GM23338 (cell line): Measurements from ENCODE around the gene NR1H3. TPM values are rescaled to one million over a fixed set of nuclear protein-coding genes. Genes with fewer than 3 reads are reported as not detected.

Source experiments
- ATAC-seq: fragments of 200-7000 bp; cut with Tn5 transposase; 3 replicates; pipeline ENCODE4 v1.9.1; 2020
- DNase-seq: peaks from one replicate; pipeline ENCODE4 v3.0.0-alpha.2; 2015; ENCODE audit warnings: low spot score
- H2AFZ ChIP-seq: fragments of 200-600 bp; sonication (generic); 2 replicates; pipeline ENCODE4 v1.8.0; 2016; ENCODE audit warnings: antibody characterized with exemption, mild to moderate bottlenecking, moderate library complexity
- H3F3A ChIP-seq: fragments of 200-600 bp; sonication (generic); replicated peaks from 2 replicates; pipeline ENCODE4 v1.8.0; 2017; ENCODE audit warnings: antibody characterized with exemption, mixed run types, low read depth
- H3K27ac ChIP-seq: fragments of 200-600 bp; sonication (generic); 2 replicates; pipeline ENCODE4 v1.6.1; 2016; ENCODE audit warnings: low read depth
- H3K27me3 ChIP-seq: fragments of 200-600 bp; sonication (generic); 2 replicates; pipeline ENCODE4 v1.8.0; 2016; ENCODE audit warnings: mild to moderate bottlenecking, mixed run types, moderate library complexity; ENCODE audit not compliant: insufficient read depth
- H3K36me3 ChIP-seq: fragments of 200-600 bp; sonication (generic); 2 replicates; pipeline ENCODE4 v1.8.0; 2016; ENCODE audit warnings: mild to moderate bottlenecking; ENCODE audit not compliant: insufficient read depth
- H3K4me1 ChIP-seq: fragments of 200-600 bp; sonication (generic); 2 replicates; pipeline ENCODE4 v1.8.0; 2016; ENCODE audit warnings: mild to moderate bottlenecking, moderate library complexity; ENCODE audit not compliant: insufficient read depth
- H3K4me2 ChIP-seq: fragments of 200-600 bp; sonication (generic); 2 replicates; pipeline ENCODE4 v1.7.1; 2017; ENCODE audit warnings: mixed run types
- H3K4me3 ChIP-seq: fragments of 200-600 bp; sonication (generic); 2 replicates; pipeline ENCODE4 v1.6.1; 2016; ENCODE audit warnings: mixed run types
- H3K79me2 ChIP-seq: fragments of 200-600 bp; sonication (generic); replicated peaks from 2 replicates; pipeline ENCODE4 v1.8.0; 2017; ENCODE audit warnings: mild to moderate bottlenecking; ENCODE audit not compliant: insufficient read depth
- H3K9me2 ChIP-seq: fragments of 200-600 bp; sonication (generic); 2 replicates; pipeline ENCODE4 v1.8.0; 2017; ENCODE audit not compliant: insufficient read depth
- H4K20me1 ChIP-seq: fragments of 200-600 bp; sonication (generic); replicated peaks from 2 replicates; pipeline ENCODE4 v1.8.0; 2017; ENCODE audit warnings: mild to moderate bottlenecking; ENCODE audit not compliant: insufficient read depth
- H3K27ac Mint-ChIP-seq: 2 replicates; pipeline ENCODE4 v1.8.0; 2020; ENCODE audit warnings: inconsistent platforms, mild to moderate bottlenecking, moderate library complexity, mixed read lengths
- H3K27me3 Mint-ChIP-seq: 3 replicates; pipeline ENCODE4 v1.8.0; 2022; ENCODE audit warnings: low read depth, mild to moderate bottlenecking, moderate library complexity, mixed read lengths, inconsistent platforms; ENCODE audit not compliant: insufficient read depth, poor library complexity
- H3K36me3 Mint-ChIP-seq: 3 replicates; pipeline ENCODE4 v1.8.0; 2021; ENCODE audit warnings: low read depth, mild to moderate bottlenecking, inconsistent platforms, moderate library complexity, mixed read lengths
- H3K4me1 Mint-ChIP-seq: 3 replicates; pipeline ENCODE4 v1.8.0; 2020; ENCODE audit warnings: mild to moderate bottlenecking, inconsistent platforms, mixed read lengths
- H3K4me3 Mint-ChIP-seq: 3 replicates; pipeline ENCODE4 v1.8.0; 2021; ENCODE audit warnings: moderate library complexity, mild to moderate bottlenecking, inconsistent platforms, mixed read lengths
- H3K9me3 Mint-ChIP-seq: 3 replicates; pipeline ENCODE4 v1.8.0; 2020; ENCODE audit warnings: moderate library complexity, mild to moderate bottlenecking, inconsistent platforms, mixed read lengths
- CREB1 ChIP-seq: fragments of 250-450 bp; sonication (Bioruptor Pico); IDR thresholded peaks from 2 replicates; pipeline ENCODE4 v1.5.0; 2020; ENCODE audit warnings: low read depth, mild to moderate bottlenecking, moderate library complexity
- CTCF ChIP-seq, 2 experiments: fragments of 200-600 bp in 1 of 2; sonication (generic) in 1 of 2; conservative IDR thresholded peaks; 2 replicates each; pipeline versions ENCODE4 v1.5.1 to v1.6.1; 2016 to 2017; ENCODE audit warnings: antibody characterized with exemption in 2 of 2, low read depth in 2 of 2, mild to moderate bottlenecking in 2 of 2, moderate library complexity in 1 of 2
- EZH2 ChIP-seq: fragments of 200-600 bp; sonication (generic); IDR thresholded peaks from one replicate; pipeline ENCODE4 v1.8.0; 2017; ENCODE audit warnings: antibody characterized with exemption, mild to moderate bottlenecking, low read depth; ENCODE audit not compliant: unreplicated experiment
- EZH2phosphoT487 ChIP-seq: fragments of 200-600 bp; sonication (generic); IDR thresholded peaks from one replicate; pipeline ENCODE4 v1.8.1; 2018; ENCODE audit warnings: antibody characterized with exemption; ENCODE audit not compliant: unreplicated experiment
- JUNB ChIP-seq: IDR thresholded peaks from one replicate; pipeline ENCODE4 v1.6.1; 2016; ENCODE audit warnings: antibody characterized with exemption; ENCODE audit not compliant: unreplicated experiment
- NANOG ChIP-seq: IDR thresholded peaks from 2 replicates; pipeline ENCODE4 v1.6.1; 2016; ENCODE audit warnings: antibody characterized with exemption, borderline replicate concordance
- REST ChIP-seq: IDR thresholded peaks from one replicate; pipeline ENCODE4 v1.6.1; 2018; ENCODE audit warnings: antibody characterized with exemption; ENCODE audit not compliant: unreplicated experiment
- STAT1 ChIP-seq: IDR thresholded peaks from one replicate; pipeline ENCODE4 v1.6.1; 2016; ENCODE audit warnings: antibody characterized with exemption; ENCODE audit not compliant: unreplicated experiment
- ZNF114 ChIP-seq: fragments of 250-450 bp; sonication (Bioruptor Pico); IDR thresholded peaks from 2 replicates; pipeline ENCODE4 v1.5.0; 2020; ENCODE audit warnings: mild to moderate bottlenecking, moderate library complexity
- ZNF331 ChIP-seq: fragments of 250-450 bp; sonication (Bioruptor Pico); IDR thresholded peaks from 2 replicates; pipeline ENCODE4 v1.5.0; 2020; ENCODE audit warnings: low read depth, mild to moderate bottlenecking, moderate library complexity
- polyA plus RNA-seq: library from polyadenylated mRNA; unstranded; fragments of >200 nt; fragmentation: Nextera tagmentation; extraction: Ambion mirVana; gene quantifications from 2 replicates; pipeline ENCODE4 v1.2.1, GENCODE V29; 2016
- total RNA-seq: library from RNA; depleted of rRNA; stranded (reverse); fragments of >200 nt; shearing (Covaris generic); gene quantifications from 2 replicates; pipeline ENCODE4 v1.2.3, GENCODE V29; 2014
- TF ChIP-seq, protein P1 (sequence below): fragments of 250-450 bp; sonication (Bioruptor Pico); IDR thresholded peaks from 2 replicates; pipeline ENCODE4 v1.5.0; 2020; ENCODE audit warnings: mild to moderate bottlenecking, moderate library complexity

The NR1H3 gene
- total and polyA plus RNA-seq, 2 experiments from 2014 or later: 16.5 to 23.7 TPM

- H3K9me2 ChIP-seq: no peaks in the 10 kb centered on the region
- TF ChIP-seq EZH2phosphoT487 (no peak), ZNF331 (no peak), ZNF114 (CRISPR knock-in tag) (no peak), CREB1 (CRISPR knock-in tag) (no peak), REST (no peak), STAT1 (no peak), CTCF (conservative IDR thresholded peaks at IDR 0.05; ENCODE audit: low read depth in 2 of 2) (no peak), JUNB (no peak), EZH2 (no peak), NANOG (no peak)
- TF ChIP-seq, protein P1, sequence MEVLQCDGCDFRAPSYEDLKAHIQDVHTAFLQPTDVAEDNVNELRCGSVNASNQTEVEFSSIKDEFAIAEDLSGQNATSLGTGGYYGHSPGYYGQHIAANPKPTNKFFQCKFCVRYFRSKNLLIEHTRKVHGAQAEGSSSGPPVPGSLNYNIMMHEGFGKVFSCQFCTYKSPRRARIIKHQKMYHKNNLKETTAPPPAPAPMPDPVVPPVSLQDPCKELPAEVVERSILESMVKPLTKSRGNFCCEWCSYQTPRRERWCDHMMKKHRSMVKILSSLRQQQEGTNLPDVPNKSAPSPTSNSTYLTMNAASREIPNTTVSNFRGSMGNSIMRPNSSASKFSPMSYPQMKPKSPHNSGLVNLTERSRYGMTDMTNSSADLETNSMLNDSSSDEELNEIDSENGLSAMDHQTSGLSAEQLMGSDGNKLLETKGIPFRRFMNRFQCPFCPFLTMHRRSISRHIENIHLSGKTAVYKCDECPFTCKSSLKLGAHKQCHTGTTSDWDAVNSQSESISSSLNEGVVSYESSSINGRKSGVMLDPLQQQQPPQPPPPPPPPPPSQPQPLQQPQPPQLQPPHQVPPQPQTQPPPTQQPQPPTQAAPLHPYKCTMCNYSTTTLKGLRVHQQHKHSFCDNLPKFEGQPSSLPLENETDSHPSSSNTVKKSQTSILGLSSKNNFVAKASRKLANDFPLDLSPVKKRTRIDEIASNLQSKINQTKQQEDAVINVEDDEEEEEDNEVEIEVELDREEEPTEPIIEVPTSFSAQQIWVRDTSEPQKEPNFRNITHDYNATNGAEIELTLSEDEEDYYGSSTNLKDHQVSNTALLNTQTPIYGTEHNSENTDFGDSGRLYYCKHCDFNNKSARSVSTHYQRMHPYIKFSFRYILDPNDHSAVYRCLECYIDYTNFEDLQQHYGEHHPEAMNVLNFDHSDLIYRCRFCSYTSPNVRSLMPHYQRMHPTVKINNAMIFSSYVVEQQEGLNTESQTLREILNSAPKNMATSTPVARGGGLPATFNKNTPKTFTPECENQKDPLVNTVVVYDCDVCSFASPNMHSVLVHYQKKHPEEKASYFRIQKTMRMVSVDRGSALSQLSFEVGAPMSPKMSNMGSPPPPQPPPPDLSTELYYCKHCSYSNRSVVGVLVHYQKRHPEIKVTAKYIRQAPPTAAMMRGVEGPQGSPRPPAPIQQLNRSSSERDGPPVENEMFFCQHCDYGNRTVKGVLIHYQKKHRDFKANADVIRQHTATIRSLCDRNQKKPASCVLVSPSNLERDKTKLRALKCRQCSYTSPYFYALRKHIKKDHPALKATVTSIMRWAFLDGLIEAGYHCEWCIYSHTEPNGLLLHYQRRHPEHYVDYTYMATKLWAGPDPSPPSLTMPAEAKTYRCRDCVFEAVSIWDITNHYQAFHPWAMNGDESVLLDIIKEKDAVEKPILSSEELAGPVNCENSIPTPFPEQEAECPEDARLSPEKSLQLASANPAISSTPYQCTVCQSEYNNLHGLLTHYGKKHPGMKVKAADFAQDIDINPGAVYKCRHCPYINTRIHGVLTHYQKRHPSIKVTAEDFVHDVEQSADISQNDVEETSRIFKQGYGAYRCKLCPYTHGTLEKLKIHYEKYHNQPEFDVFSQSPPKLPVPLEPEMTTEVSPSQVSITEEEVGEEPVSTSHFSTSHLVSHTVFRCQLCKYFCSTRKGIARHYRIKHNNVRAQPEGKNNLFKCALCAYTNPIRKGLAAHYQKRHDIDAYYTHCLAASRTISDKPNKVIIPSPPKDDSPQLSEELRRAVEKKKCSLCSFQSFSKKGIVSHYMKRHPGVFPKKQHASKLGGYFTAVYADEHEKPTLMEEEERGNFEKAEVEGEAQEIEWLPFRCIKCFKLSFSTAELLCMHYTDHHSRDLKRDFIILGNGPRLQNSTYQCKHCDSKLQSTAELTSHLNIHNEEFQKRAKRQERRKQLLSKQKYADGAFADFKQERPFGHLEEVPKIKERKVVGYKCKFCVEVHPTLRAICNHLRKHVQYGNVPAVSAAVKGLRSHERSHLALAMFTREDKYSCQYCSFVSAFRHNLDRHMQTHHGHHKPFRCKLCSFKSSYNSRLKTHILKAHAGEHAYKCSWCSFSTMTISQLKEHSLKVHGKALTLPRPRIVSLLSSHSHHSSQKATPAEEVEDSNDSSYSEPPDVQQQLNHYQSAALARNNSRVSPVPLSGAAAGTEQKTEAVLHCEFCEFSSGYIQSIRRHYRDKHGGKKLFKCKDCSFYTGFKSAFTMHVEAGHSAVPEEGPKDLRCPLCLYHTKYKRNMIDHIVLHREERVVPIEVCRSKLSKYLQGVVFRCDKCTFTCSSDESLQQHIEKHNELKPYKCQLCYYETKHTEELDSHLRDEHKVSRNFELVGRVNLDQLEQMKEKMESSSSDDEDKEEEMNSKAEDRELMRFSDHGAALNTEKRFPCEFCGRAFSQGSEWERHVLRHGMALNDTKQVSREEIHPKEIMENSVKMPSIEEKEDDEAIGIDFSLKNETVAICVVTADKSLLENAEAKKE (CRISPR knock-in tag): no peak
- no peak overlapping the region for H3K27ac Mint-ChIP-seq
Observed at GRCh38 chr11:47306484-47306844, 48.7 kb downstream of the NR1H3 start.

More at GRCh38 chr11:47306484-47306844, 48.7 kb downstream of the NR1H3 start:
- Mint-ChIP-seq H3K27me3 (peaks cover 3% of the 10 kb centered on the region), H3K4me3 (no peak overlapping the region), H3K4me1 (no peaks in the 10 kb centered on the region), H3K36me3 (peaks cover 57% of the 10 kb centered on the region), H3K9me3 (peaks cover 10% of the 10 kb centered on the region; the same call in 2 of the 3 replicates)
- H2AFZ ChIP-seq: no peak overlapping the region
- no peaks in the 10 kb centered on the region; the same call in none of the 2 replicates for H3K79me2 ChIP-seq
- H3K4me2 ChIP-seq: no peak overlapping the region
- no peaks in the 10 kb centered on the region for H3K27me3 ChIP-seq
- no peaks in the 10 kb centered on the region for H3K4me1 ChIP-seq
- H3K36me3 ChIP-seq: peaks cover 31% of the 10 kb centered on the region; the same call in 1 of the 2 replicates
- H3F3A ChIP-seq: no peaks in the 10 kb centered on the region
- ATAC-seq (no peak), DNase-seq (no peak)
- no peak overlapping the region for H3K4me3 ChIP-seq
- H4K20me1 ChIP-seq: no peaks in the 10 kb centered on the region; the same call in none of the 2 replicates
- no peak overlapping the region for H3K27ac ChIP-seq
